Upper lobe of left lung (tissue), 6 donors: ENCODE measurements around the gene ARMC12. TPM values are rescaled to one million over a fixed set of nuclear protein-coding genes. Genes with fewer than 3 reads are reported as not detected.

Source experiments
- ATAC-seq, 2 donors: fragments of 200-7000 bp; cut with Tn5 transposase; one replicate each; pipeline ENCODE4 v1.9.1; 2022; ENCODE audit warnings: mild to moderate bottlenecking in 2 of 2, moderate library complexity in 2 of 2; ENCODE audit not compliant: low FRiP score in 2 of 2
- DNase-seq, 2 donors: peaks; one replicate each; pipeline ENCODE4 v3.0.0-alpha.2; 2019 to 2020
- H3K27ac ChIP-seq, 4 donors: fragments of 200-600 bp; sonication (generic); one replicate each; pipeline ENCODE4 v1.5.1; 2016 to 2019
- H3K27me3 ChIP-seq, 4 donors: fragments of 200-600 bp; sonication (generic); one replicate each; pipeline ENCODE4 v1.5.1; 2017 to 2019
- H3K36me3 ChIP-seq, 4 donors: fragments of 200-600 bp; sonication (generic); one replicate each; pipeline ENCODE4 v1.5.1; 2016 to 2019
- H3K4me1 ChIP-seq, 4 donors: fragments of 200-600 bp; sonication (generic); one replicate each; pipeline ENCODE4 v1.5.1; 2018 to 2019
- H3K4me3 ChIP-seq, 4 donors: fragments of 200-600 bp; sonication (generic); one replicate each; pipeline ENCODE4 v1.5.1; 2017 to 2019; ENCODE audit warnings: mild to moderate bottlenecking in 2 of 4, moderate library complexity in 1 of 4
- H3K9me3 ChIP-seq, 4 donors: fragments of 200-600 bp; sonication (generic); one replicate each; pipeline ENCODE4 v1.5.1; 2018 to 2019
- EP300 ChIP-seq, 4 donors: sonication (generic); formaldehyde crosslinking; IDR thresholded peaks; one replicate each; pipeline ENCODE4 v1.5.1; 2017; ENCODE audit warnings: antibody characterized with exemption in 4 of 4, control low read depth in 2 of 4
- POLR2A ChIP-seq, 4 donors: fragments of 450-650 bp; IDR thresholded peaks; one replicate each; pipeline ENCODE4 v1.5.1; 2016 to 2017; ENCODE audit warnings: antibody characterized with exemption in 4 of 4, mild to moderate bottlenecking in 2 of 4
- POLR2AphosphoS5 ChIP-seq, 2 donors: sonication (generic); formaldehyde crosslinking; IDR thresholded peaks; one replicate each; pipeline ENCODE4 v1.5.1; 2017; ENCODE audit warnings: antibody characterized with exemption in 2 of 2
- WGBS, 2 donors: methylation state at CpG; one replicate each; pipeline ENCODE4 v1.1.5; 2017 to 2018; 5-methylcytosine and 5-hydroxymethylcytosine counted together
- total RNA-seq, 6 donors: library from RNA; depleted of rRNA in 4 of 6; stranded (reverse); fragments of >200 nt in 4 of 6; gene quantifications; one replicate each; pipeline versions ENCODE4 v1.1.0 to v1.2.1, GENCODE V29; 2016 to 2021
- TF ChIP-seq, protein P1 (sequence below), 6 experiments: fragments of 450-650 bp in 4 of 6; fragments of 200-600 bp in 2 of 6; sonication (generic) in 2 of 6; IDR thresholded peaks; one replicate each; pipeline ENCODE4 v1.5.1; 2016 to 2019; ENCODE audit warnings: antibody characterized with exemption in 6 of 6
- donor health status: DM: no; HTN: no; CAD: no; lungs with moderate emphysema.
- donor health status: DM: no; HTN: yes; CAD: no; lungs with severe emphysema.

The ARMC12 gene
- total RNA-seq, 6 donors from 2014 or later = 0.46 to 6.3 (median 0.74) TPM; not detected in 1

DNA sequence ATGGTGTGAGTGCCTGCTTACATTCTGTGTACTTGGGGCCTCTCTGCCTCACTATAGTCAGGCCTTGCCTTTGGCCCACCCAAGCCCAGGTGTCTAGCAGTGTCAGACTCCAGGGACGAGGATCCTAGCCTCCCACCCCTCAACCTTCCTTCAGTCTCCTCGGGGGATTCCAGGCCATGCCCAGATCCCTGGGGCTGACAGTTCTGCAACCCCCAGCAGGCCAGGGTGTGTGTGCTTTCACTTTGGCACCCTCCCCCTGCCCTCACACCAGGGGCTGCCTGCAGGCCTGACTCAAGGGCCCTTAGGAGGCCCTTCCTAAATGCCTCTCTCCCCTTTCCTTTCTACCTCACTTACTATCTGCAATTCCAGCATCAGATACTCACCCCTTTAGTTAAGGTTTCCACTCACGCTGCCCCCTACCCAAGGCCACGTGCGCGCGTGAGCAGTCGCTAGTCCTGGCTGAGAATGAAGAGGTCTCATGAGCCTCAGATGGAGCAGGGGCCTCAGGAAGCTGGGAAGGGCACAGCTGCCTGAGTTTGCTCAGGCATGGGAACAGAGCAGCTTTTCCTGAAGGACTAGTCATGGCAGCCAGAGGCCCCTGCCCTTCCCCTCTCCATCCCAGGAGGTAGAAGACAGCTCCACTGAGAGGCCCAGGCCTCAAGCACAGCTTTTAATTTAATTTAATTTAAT is 61.1 kb downstream of the ARMC12 start:
- TF ChIP-seq EP300 (IDR thresholded peaks at IDR 0.05) = no peak
- no peak for TF ChIP-seq POLR2AphosphoS5 (IDR thresholded peaks at IDR 0.05)
- TF ChIP-seq POLR2A (IDR thresholded peaks at IDR 0.05) = no peak
- TF ChIP-seq, protein P1, sequence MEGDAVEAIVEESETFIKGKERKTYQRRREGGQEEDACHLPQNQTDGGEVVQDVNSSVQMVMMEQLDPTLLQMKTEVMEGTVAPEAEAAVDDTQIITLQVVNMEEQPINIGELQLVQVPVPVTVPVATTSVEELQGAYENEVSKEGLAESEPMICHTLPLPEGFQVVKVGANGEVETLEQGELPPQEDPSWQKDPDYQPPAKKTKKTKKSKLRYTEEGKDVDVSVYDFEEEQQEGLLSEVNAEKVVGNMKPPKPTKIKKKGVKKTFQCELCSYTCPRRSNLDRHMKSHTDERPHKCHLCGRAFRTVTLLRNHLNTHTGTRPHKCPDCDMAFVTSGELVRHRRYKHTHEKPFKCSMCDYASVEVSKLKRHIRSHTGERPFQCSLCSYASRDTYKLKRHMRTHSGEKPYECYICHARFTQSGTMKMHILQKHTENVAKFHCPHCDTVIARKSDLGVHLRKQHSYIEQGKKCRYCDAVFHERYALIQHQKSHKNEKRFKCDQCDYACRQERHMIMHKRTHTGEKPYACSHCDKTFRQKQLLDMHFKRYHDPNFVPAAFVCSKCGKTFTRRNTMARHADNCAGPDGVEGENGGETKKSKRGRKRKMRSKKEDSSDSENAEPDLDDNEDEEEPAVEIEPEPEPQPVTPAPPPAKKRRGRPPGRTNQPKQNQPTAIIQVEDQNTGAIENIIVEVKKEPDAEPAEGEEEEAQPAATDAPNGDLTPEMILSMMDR (IDR thresholded peaks at IDR 0.05) = no peak
- no peaks in the 10 kb centered on the region for H3K36me3 ChIP-seq
- H3K27ac ChIP-seq = no peak overlapping the region
- 85 to 86% methylated on average over 8 of the region's 8 CpGs for WGBS, 2 donors
- ATAC-seq (peak; percentile 18 to 34), DNase-seq (peak in 1 of 2 donors; percentile 52)
- no peak overlapping the region for H3K4me3 ChIP-seq
- H3K4me1 ChIP-seq = no peaks in the 10 kb centered on the region
- H3K27me3 ChIP-seq = no peaks in the 10 kb centered on the region
- no peaks in the 10 kb centered on the region for H3K9me3 ChIP-seq

Other genes starting within 250 kb of the ARMC12 start
- 10 to 100 TPM; 19.0 to 28.2 (median 21.2) TPM for gene TEAD3, start 240.0 kb upstream of the ARMC12 start, total RNA-seq
- not detected for gene TULP1, start 224.1 kb upstream of the ARMC12 start, total RNA-seq
- gene FKBP5, start 48.1 kb upstream of the ARMC12 start, total RNA-seq = 100 to 1,000 TPM; 112 to 203 (median 143) TPM
- not detected for gene CLPSL2, start 39.6 kb downstream of the ARMC12 start, total RNA-seq
- not detected for gene CLPSL1, start 44.0 kb downstream of the ARMC12 start, total RNA-seq
- 1 to 10 TPM in 2 of 6 donors, not detected in 4; 3.2 to 8.0 TPM for gene CLPS, start 60.3 kb downstream of the ARMC12 start, total RNA-seq
- not detected for gene LHFPL5, start 68.3 kb downstream of the ARMC12 start, total RNA-seq
- gene SRPK1, start 184.1 kb downstream of the ARMC12 start, total RNA-seq = 10 to 100 TPM; 24.5 to 68.5 (median 42.7) TPM